HEK293T (cell line): ENCODE measurements around the gene ELMOD3.
"Not testable (repeated sequence)": the region's sequence is repeated elsewhere in the genome, so short reads cannot be mapped to it uniquely, and the experiment has no call there.

ENCODE experiments used
- CTCF ChIA-PET: fragments of 350-600 bp; formaldehyde crosslinking; extraction: SDS; loops from one replicate; lab custom pipeline; 2021; ENCODE audit warnings: antibody characterized with exemption, inconsistent platforms; lab: Yijun Ruan, JAX
- POLR2A ChIA-PET: fragments of 350-600 bp; formaldehyde crosslinking; extraction: SDS; loops from one replicate; lab custom pipeline; 2020; ENCODE audit warnings: antibody characterized with exemption, inconsistent platforms; lab: Yijun Ruan, JAX
- DNase-seq: peaks from one replicate; pipeline ENCODE4 v3.0.0; 2012; ENCODE audit warnings: mixed read lengths; ENCODE audit errors: extremely low spot score
- ARNT ChIP-seq: fragments of 450-650 bp; IDR thresholded peaks from 2 replicates; pipeline ENCODE4 v1.6.1; 2017; ENCODE audit warnings: mild to moderate bottlenecking
- BHLHE40 ChIP-seq: fragments of 450-650 bp; IDR thresholded peaks from 2 replicates; pipeline ENCODE4 v1.6.1; 2016; ENCODE audit warnings: mild to moderate bottlenecking, moderate library complexity, borderline replicate concordance
- CTBP1 ChIP-seq: fragments of 450-650 bp; IDR thresholded peaks from 2 replicates; pipeline ENCODE4 v1.6.1; 2016; ENCODE audit warnings: borderline replicate concordance
- ELF4 ChIP-seq: fragments of 450-650 bp; IDR thresholded peaks from 2 replicates; pipeline ENCODE4 v1.6.1; 2017; ENCODE audit warnings: antibody characterized with exemption
- FOXA1 ChIP-seq: fragments of 450-650 bp; IDR thresholded peaks from 2 replicates; pipeline ENCODE4 v1.6.1; 2016; ENCODE audit warnings: mild to moderate bottlenecking
- FOXK2 ChIP-seq: fragments of 450-650 bp; IDR thresholded peaks from 2 replicates; pipeline ENCODE4 v1.6.1; 2016; ENCODE audit warnings: mild to moderate bottlenecking
- FOXM1 ChIP-seq: fragments of 450-650 bp; IDR thresholded peaks from 2 replicates; pipeline ENCODE4 v1.6.1; 2017; ENCODE audit warnings: mild to moderate bottlenecking, borderline replicate concordance
- HDGF ChIP-seq: fragments of 450-650 bp; IDR thresholded peaks from 2 replicates; pipeline ENCODE4 v1.6.1; 2017; ENCODE audit warnings: antibody characterized with exemption, borderline replicate concordance
- L3MBTL2 ChIP-seq: fragments of 450-650 bp; conservative IDR thresholded peaks from 2 replicates; pipeline ENCODE4 v1.6.1; 2016; ENCODE audit warnings: mild to moderate bottlenecking
- LEF1 ChIP-seq: fragments of 450-650 bp; IDR thresholded peaks from 2 replicates; pipeline ENCODE4 v1.6.1; 2017; ENCODE audit warnings: mild to moderate bottlenecking, borderline replicate concordance
- NFRKB ChIP-seq: fragments of 450-650 bp; IDR thresholded peaks from 2 replicates; pipeline ENCODE4 v1.6.1; 2016; ENCODE audit warnings: mild to moderate bottlenecking, moderate library complexity
- PKNOX1 ChIP-seq: fragments of 450-650 bp; IDR thresholded peaks from 2 replicates; pipeline ENCODE4 v1.6.1; 2016
- SP1 ChIP-seq: fragments of 450-650 bp; IDR thresholded peaks from 2 replicates; pipeline ENCODE4 v1.6.1; 2017
- SUZ12 ChIP-seq: fragments of 450-650 bp; IDR thresholded peaks from 2 replicates; pipeline ENCODE4 v1.6.1; 2016; ENCODE audit warnings: mild to moderate bottlenecking
- TARDBP ChIP-seq: fragments of 450-650 bp; IDR thresholded peaks from 2 replicates; pipeline ENCODE4 v1.6.1; 2016
- ZNF384 ChIP-seq: fragments of 450-650 bp; IDR thresholded peaks from 2 replicates; pipeline ENCODE4 v1.6.1; 2016

The ELMOD3 gene

GRCh38 chr2:85310330-85310729 lies 44.2 kb upstream of the ELMOD3 start:
- TF ChIP-seq ELF4 (no peak), BHLHE40 (no peak), LEF1 (no peak), L3MBTL2 (no peak), SUZ12 (no peak), FOXK2 (no peak), SP1 (no peak), FOXM1 (no peak)
- ChIA-PET POLR2A (interaction anchor here (0.9 kb wide), 1 partner anchor 18 kb away, joined by 3 read pairs; the partner anchor contains the start of gene TGOLN2), CTCF (no interaction called here)
- no peak for DNase-seq

GRCh38 chr2:85312404-85312803 lies 42.2 kb upstream of the ELMOD3 start:
- DNase-seq: no peak
- ChIA-PET POLR2A (interaction anchor here (0.9 kb wide), 1 partner anchor 13 kb away, joined by 3 read pairs; no protein-coding TSS in a partner anchor), CTCF (no interaction called here)
- TF ChIP-seq L3MBTL2 (no peak), NFRKB (no peak), FOXK2 (no peak)

GRCh38 chr2:85314884-85315242 lies 39.7 kb upstream of the ELMOD3 start:
- POLR2A ChIA-PET: no interaction called here
- CTCF ChIA-PET: interaction anchor here (1.4 kb wide), 1 partner anchor 13 kb away, joined by 3 read pairs; no protein-coding TSS in a partner anchor
- no peak for TF ChIP-seq TARDBP
- no peak for TF ChIP-seq LEF1
- TF ChIP-seq SUZ12: no peak
- no peak for TF ChIP-seq PKNOX1
- no peak for TF ChIP-seq BHLHE40
- TF ChIP-seq L3MBTL2: no peak
- no peak for TF ChIP-seq FOXA1
- no peak for TF ChIP-seq SP1
- TF ChIP-seq FOXM1: no peak
- no peak for TF ChIP-seq ZNF384
- no peak for TF ChIP-seq ELF4
- TF ChIP-seq NFRKB: no peak
- TF ChIP-seq ARNT: no peak
- TF ChIP-seq HDGF: no peak
- DNase-seq: no peak

- DNase-seq, POLR2A ChIA-PET, CTCF ChIA-PET: not testable (repeated sequence)
Observed at GRCh38 chr2:85315921-85316320, 38.6 kb upstream of the ELMOD3 start.

- ChIA-PET POLR2A (interaction anchor here (0.7 to 4.3 kb wide), 2 partner anchors 9 to 36 kb away, joined by 3 to 20 read pairs; partner anchors contain the start of genes ELMOD3, RETSAT and TGOLN2), CTCF (no interaction called here)
- no peak for TF ChIP-seq ZNF384
- TF ChIP-seq L3MBTL2: no peak
- no peak for TF ChIP-seq FOXK2
- no peak for TF ChIP-seq NFRKB
- no peak for TF ChIP-seq CTBP1
- TF ChIP-seq LEF1: no peak
- no peak for TF ChIP-seq BHLHE40
- no peak for TF ChIP-seq SP1
- no peak for TF ChIP-seq FOXA1
- no peak for TF ChIP-seq FOXM1
- TF ChIP-seq ARNT: no peak
- TF ChIP-seq PKNOX1: no peak
- TF ChIP-seq HDGF: no peak
- TF ChIP-seq TARDBP: no peak
- TF ChIP-seq ELF4: no peak
- no peak for TF ChIP-seq SUZ12
Observed at GRCh38 chr2:85318222-85319074, 36.1 kb upstream of the ELMOD3 start.

GRCh38 chr2:85319796-85320195 lies 34.8 kb upstream of the ELMOD3 start:
- no peak for DNase-seq
- POLR2A ChIA-PET: interaction anchor here (4.3 kb wide), 1 partner anchor 7 kb away, joined by 20 read pairs; the partner anchor contains the start of gene TGOLN2
- CTCF ChIA-PET: no interaction called here
- TF ChIP-seq SUZ12: no peak
- no peak for TF ChIP-seq FOXK2
- no peak for TF ChIP-seq ELF4
- TF ChIP-seq BHLHE40: no peak
- TF ChIP-seq ARNT: no peak
- no peak for TF ChIP-seq FOXA1
- TF ChIP-seq LEF1: no peak

More at GRCh38 chr2:85318222-85319074, 36.1 kb upstream of the ELMOD3 start:
- no peak for DNase-seq

GRCh38 chr2:85323351-85323987 lies 31.1 kb upstream of the ELMOD3 start:
- ChIA-PET POLR2A (no interaction called here), CTCF (interaction anchor here (0.5 kb wide), 1 partner anchor 16 kb away, joined by 4 read pairs; no protein-coding TSS in a partner anchor)
- TF ChIP-seq FOXM1 (no peak), ZNF384 (no peak), TARDBP (no peak), FOXK2 (no peak), L3MBTL2 (no peak), ELF4 (no peak), CTBP1 (no peak), FOXA1 (no peak), NFRKB (no peak)
- no peak for DNase-seq

- POLR2A ChIA-PET, DNase-seq, CTCF ChIA-PET: not testable (repeated sequence)
Observed at GRCh38 chr2:85323988-85324367, 30.6 kb upstream of the ELMOD3 start.
